T-cell (primary cell): Measurements from ENCODE around the gene ARHGAP22. TPM values are rescaled to one million over a fixed set of nuclear protein-coding genes. Genes with fewer than 3 reads are reported as not detected.

ENCODE experiments used
- total RNA-seq, 35 experiments: library from RNA in 6 of 35; stranded (reverse) in 6 of 35; fragments of 120-200 nt in 1 of 35; gene quantifications; one replicate each; pipeline versions ENCODE4 v1.2.1 to v1.2.4 and lab custom pipeline; 2013 to 2026

The ARHGAP22 gene
- total RNA-seq, 5 donors from 2014 or later (not counting 1 experiment from before 2014, with no cell fraction given), result 0.33 to 2.2 (median 0.60) TPM

Other genes with a start within 250 kb of the ARHGAP22 start
- gene WDFY4, start 79.8 kb upstream of the ARHGAP22 start, total RNA-seq, result 10 to 100 TPM in 1 of 5 donors, 1 to 10 TPM in 4; 2.6 to 15.5 (median 4.2) TPM